Activated CD8-positive, alpha-beta memory T cell treated with anti-CD3 and anti-CD28 coated beads, Interleukin-2, amount 50 U/mL, for 24 hours (primary cell): ENCODE data around the gene SLC16A5.
"Not testable (repeated sequence)": the region's sequence is repeated elsewhere in the genome, so short reads cannot be mapped to it uniquely, and the experiment has no call there.

Experiments used
- DNase-seq: peaks from one replicate; pipeline ENCODE4 v3.0.0-alpha.2; 2020; ENCODE audit errors: extremely low read depth

Gene SLC16A5

DNA sequence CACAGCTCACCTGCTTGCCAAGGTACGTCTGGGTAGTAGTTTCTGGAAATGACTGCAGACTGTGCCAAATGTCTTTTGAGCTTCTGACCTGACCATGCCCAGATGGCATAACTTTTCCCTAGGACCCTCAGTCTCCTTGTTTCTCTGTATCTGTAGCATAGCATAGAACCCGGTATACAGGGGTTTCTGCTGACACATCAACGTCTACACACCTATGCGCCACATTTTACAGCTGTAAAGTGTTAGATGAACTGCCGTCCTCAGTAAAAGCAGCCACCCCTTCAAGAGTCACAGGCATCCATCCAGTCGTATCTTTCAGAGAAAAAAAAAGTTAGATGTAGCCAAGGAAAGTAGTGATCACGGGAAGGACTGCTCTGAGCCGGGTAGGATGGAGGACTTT is 23.3 kb upstream of the SLC16A5 start:
- no peak for DNase-seq

DNA sequence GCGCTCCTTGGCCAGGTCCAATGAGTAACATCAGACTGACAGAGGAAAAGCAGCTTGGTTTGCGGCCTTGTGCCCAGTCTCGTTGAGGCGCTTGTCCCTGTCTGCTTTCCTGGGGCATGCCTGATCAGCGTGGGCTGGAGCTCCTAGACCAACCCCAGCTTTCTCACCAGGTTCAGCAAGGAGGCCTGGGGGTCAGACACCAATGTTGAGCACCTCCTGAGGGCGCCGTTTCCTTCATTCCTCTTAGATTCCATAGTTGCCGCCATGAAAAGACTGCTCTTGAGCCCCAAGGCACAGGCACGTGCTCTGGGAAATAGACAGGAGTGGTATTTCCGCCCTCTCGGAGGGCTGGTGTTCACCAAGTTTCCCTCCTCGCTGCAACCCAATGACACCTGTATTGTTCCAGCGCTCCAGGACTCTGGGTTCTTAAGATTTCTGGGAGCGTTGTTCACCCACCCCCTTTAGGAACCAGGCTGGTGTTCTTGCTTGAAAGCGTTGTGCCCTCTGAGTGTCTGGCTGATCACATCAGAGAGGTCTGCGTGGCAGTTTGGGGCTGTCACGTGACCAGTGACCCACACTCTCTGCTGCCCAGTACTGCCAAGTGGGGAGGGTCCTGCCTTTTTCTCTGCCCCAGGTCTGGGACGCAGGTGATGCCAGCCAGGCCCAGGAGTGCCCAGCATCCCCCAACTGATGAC is 22.7 kb upstream of the SLC16A5 start:
- DNase-seq, result no peak

DNA sequence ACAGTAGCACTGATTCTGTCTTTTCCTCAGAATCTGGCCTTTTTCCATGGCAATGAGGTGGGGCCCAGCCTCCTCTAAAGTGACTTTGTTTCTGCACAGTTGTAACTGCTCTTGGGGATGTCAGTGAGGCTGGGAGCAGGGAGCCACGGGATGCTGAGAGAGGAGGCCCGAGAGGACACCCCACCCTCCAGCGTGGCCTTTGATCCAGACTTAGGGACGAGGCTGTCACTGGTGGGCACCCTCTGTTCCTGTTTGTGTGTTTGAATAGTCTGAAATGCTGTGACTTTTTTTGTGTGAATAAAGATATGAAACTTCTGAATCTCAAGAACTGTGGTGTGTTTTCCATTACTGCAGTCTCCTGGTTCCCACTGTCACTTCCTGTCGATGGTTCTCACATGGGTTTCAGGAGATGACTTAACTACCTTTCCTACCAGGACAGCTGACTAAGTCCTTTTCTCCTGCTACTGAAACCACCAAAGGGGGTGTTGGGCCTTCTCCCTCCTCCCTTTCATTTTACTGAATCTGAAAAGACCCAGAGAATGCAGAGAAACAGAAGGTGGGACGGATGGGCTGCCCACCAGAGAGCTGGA is 22.1 kb upstream of the SLC16A5 start:
- DNase-seq, result no peak

DNA sequence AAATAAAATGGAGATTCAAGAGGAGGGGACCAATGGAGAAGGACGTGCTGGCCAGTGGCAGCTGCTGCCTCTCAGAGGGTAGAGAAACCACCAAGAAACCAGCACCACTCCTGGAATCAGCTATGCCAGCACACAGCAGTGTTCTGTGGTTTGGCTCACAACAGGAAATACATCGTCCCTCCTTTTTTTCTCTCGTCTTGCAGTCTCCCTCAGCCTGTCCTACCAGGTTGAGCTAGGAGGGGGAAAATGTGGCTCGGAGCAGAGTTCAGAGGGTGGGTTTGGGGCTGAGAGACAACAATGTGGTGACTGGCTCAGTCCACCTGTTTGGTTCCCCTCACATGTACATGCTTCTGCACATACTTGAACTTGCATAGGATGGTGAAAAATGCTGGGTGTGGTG is 19.9 kb upstream of the SLC16A5 start:
- DNase-seq, result no peak

DNA sequence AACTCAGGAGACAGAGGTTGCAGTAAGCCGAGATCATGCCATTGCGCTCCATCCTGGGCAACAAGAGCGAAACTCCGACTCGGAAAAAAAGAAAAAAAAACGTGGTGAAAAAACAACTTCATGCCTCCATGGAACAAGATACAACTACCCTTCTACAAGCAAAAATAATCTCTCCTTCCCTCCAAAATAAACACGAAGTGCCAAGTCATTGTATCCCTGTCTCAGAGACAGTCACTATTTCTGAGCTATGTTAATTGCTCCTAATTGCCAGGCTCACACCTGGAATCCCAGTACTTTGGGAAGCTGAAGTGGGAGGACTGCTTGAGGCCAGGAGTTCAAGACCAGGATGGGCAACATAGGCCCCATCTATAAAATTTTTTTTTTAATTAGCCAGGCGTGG is 19.0 kb upstream of the SLC16A5 start:
- no peak for DNase-seq

DNA sequence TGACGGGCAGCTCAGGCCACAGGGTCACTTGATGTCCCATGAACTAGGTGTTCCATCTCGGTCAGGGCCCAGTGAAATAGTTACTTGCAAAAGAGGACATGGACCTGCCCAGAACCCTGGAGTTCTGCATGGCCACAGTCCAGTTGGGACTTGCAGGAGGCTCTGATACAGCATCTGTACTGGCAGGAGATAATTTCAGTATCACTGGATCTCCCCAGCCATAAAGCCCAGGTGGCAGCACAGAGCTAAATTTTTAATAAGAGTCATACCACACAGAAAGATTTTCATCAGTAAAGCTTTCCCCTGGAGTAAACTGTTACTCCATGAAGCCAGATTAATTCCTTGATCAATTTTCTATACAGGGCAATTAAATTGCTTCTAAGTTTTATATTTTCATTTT is 18.0 kb upstream of the SLC16A5 start:
- no peak for DNase-seq

DNA sequence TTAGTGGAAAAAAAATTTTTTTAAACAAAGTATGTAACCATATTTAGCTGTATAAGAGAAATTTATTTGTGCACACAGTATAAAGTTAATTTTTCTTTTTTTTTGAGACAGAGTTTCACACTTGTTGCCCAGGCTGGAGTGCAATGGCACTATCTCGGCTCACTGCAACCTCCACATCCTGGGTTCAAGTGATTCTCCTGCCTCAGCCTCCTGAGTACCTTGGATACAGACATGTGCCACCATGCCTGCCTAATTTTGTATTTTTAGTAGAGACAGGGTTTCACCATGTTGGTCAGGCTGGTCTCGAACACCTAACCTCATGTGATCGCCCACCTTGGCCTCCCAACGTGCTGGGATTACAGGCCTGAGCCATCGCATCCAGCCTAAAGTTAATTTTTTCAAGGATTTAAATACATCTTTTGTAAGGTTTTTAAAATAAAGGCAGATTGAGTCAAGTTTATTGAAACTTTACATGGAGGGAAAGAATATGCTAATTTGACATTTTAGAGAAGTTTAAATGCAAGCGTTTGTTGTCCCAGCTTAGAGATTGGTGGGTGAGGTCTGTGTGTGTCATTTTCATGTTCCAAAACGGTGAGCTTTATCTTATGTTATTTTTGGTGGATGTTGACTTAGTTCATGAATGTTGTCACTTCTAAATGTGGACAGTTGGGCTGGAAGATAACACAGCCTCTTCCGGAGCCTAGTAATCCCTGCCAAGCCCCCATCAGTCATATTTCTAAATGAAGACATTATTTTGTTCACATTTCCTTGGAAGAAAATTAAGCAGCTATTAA is 16.1 kb upstream of the SLC16A5 start:
- DNase-seq, result not testable (repeated sequence)

DNA sequence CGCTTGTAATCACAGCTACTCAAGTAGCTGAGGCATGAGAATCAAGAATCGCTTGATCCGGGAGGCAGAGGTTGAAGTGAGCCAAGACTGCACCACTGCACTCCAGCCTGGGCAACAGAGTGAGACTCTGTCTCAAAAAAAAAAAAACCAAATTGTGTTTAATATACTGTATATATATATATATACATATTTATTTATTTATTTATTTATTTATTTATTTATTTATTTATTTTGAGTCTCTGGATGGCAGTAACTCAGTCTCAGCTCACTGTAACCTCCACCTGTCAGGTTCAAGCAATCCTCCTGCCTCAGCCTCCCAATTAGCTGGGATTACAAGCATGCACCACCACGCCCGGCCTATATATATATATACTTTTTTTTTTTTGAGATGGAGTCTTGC is 14.8 kb upstream of the SLC16A5 start:
- not testable (repeated sequence) for DNase-seq

DNA sequence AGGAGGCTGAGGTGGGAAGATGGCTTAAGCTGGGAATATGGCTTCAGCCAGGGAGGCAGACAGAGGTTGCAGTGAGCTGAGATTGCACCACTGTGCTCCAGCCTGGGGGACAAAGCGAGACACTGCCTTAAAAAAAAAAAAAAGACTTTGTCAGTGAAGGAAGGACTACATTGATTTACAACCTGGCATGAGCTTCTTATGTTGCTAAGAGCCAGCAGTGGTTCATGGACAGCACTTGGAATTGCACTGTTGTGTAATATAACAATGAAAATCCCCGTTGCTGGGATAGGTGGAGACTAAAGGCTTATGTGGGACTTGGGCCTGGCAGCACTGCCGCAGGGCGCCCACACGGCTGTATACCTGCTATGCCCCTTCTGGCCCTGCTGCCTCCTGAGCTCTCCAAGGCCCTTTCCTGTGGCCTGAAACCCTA is 14.1 kb upstream of the SLC16A5 start:
- no peak for DNase-seq

DNA sequence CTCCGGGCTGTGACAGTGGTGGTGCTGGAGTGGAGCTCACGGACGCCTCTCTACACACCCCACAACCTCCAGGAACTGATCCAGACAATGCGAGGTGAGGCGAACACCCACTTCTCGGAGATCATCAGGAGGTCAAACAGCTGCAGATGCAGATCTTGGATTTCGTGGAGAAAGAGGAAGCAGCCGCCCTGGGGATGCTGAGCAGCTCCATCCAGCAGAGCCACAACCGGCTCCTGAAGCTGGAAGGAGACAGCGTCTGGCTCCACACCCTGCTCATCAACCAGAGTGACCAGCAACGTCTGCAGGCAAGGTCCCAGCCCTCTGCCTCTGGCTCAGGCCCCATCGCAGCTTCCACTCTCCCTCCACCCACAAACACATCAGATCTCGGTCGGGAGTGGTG is 13.2 kb upstream of the SLC16A5 start:
- no peak for DNase-seq

DNA sequence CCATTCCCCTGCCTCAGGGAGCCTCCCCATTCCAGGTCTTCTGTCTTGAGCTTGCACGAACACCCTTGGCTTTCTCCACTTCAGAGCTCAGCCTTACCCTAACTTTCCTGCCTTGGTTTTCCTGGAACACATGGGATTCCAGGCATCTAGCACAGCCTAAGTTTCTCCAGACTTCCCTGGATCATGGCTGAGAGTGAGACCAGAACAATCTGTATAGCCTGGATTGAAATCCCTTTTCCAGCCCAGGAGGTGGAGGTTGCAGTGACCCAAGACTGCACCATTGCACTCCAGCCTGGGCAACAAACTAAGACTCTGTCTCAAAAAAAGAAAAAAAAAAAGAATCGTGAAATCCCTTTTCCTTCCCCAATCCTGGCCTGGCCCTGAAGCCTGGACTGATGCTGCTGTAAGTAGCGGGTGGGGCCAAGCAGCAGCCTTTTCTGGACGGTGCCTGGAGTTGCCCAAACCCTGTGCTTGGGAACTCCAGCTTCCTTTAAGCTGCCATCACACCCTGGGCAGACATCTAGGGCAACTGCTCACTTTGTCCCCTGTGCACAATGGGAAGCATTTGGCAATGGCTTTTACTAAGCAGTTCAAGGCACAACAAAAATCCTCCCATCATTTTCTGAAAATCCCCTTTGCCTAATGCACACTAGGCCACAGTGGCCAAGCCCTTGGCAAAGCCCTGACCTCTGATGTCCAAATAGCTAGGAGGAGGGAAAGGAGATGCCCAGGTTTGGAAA is 12.0 kb upstream of the SLC16A5 start:
- DNase-seq, result no peak

DNA sequence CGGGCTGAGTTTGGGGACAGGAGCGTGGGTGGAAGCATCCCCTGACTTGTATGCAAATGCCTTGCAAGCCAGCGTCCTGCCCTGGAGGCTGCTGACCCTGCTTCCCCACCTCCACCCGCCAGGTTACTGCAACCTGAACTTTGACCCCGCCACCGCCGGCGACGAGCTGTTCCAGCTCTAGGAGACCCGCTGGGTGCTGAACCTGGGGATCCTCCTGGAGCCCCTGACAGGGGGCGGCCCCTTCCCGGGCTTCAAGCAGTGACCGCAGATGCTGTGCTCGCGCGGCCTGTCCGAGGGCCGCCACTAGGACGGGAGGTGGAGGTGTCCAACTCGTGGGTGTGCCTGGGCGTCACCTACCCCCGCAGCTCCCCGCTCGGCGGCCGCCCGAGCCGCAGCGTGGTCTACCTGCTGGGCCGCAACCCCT is 10.7 kb upstream of the SLC16A5 start:
- no peak for DNase-seq

DNA sequence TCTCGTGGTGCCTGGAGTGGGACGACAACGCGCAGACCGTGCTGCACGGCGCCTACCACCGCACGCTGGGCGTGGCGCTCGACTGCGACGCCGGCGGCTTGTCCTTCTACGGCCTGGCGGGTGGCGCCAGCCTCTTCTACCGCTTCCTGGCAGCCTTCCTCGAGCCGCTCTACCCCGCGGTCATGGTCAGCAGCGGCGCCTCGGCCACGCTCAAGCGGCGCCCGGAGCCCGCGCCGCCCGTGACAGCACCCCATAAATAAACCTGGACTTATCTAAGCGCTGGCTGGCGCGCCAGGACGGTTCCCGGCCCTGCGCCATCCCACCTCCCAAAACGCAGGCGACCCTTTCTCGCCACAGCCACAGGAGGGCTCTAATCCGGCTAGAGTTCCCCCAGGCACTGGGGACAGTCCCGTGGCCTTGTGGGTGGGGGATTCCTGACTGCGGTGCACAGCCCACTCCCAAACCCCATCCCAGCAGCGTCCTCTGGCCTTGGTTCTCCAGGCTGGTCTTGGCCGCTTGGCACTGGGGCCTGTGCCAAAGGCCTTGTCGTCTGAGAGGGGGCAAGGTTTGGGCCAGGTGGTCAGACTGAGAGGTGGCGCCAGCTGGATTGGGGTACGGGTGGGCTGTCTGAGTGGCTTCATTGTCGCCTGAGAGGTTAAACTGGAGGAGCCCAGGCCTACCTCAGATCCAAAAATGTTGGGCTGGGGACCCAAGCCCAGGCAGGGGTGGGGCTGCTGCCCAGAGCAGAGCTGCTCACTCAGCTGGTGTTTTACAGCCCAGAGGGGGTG is 10.1 kb upstream of the SLC16A5 start:
- no peak for DNase-seq

DNA sequence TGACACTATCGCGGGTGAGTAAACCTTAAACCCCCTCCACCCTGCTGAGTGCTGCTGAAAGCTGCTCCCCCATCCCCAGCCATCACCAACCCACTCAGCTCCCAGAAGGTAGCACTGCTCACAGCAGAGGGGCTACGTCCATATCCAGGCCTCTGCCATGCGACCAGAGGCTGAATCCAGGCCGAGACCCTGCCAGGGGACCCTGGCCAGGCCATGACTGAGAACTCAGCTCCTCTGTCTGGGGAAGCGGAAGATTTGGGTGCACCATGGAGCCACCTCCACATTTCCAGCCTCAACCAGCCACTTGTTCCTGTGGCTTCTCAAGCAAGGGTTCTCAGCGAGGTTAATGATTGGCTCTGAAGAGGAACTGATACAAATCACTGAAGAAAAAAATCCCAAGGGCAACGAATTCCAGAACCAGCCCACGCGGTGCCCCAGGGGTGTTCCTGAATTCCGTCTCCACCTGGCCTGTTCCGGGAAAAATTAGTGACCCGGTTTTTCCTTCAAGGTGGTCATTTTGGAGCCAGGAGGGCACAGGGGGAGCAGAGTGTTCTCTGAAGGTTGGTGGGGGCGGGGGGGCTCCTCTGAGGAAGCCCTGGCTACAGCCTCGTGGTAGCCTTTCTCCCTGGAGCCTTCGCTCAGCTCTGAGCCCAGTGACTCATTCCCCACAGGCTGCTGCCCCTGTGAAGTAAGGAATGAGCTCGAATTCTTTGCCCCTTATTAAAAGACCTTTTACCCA is 9.3 kb upstream of the SLC16A5 start:
- no peak for DNase-seq

DNA sequence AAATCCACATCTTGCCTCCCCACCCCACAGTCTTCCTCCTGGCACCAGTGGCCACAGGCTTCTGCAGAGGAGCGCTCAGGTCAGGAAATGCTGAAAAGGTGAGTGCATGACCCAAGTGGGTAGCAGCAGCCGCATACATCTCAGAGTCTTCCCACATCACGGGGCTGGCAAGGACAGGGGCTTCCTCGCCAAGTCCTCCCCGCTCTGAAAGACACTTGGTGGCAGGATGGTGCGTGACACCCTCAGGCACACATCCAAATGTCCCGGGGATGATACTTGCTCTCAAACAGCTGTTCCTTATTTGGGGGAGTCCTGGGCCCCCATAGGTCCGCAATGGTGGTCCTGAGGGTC is 8.8 kb upstream of the SLC16A5 start:
- DNase-seq, result no peak

DNA sequence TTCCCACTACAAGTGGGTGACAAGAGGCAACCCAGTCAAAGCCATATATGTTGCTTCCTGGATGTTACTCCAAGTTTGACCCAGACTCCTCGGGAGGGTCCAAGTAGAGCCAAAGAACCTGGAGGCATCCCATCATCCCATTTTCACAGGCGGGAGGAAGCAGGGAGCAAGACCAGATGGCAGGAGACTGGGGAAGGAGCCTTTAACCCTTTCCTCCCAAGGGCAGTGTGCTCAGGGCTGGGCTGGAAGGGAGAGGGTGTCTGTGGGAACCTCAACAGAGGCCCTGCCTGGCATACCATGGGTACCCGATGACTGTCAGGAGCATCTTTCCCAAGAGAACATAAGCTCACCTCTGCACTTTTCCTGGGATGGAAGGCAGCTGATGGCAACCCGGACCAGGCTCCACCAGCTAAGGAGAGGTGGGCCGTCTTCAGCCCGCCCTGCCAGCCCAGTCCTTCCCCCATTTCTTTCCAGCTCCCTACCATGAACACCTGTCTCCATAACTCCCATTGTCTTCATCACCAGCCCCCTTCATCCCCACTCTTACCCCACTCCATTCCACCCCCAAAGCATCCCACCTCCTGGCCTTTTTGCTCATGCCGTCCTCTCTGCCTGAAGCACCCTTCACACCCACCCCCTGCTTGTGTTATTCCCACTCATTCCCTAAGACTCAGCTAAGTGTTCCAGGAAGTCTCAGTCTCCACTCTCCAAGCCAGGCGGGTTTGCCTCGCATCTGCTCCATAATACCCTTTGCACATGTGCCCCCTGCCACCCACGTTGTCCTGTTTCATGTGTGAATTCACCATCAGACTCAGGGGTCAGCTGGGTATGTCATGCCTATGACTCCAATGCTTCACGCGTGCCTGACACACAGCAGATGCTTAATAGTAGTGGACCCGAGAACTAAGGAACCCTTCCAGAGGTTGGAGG is 5.9 kb upstream of the SLC16A5 start:
- DNase-seq, result no peak

DNA sequence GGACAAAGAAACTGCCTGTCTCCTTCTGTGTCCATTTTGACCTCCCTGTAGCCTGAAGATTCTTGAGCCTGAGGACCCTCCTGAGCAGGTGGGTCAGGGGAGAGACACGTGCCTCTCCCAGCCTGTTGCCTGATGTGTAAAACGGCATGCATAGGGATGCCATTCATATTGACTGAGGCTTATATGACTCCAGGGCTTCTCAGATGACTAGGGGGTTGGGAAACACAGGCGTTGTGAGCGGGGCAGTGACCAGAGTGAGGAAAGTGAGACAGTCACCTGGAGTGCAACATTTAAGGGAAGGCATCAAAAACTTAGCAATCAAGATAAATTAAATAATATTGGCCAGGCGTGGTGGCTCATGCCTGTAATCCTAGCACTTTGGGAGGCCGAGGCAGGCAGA is 5.1 kb upstream of the SLC16A5 start:
- no peak for DNase-seq

DNA sequence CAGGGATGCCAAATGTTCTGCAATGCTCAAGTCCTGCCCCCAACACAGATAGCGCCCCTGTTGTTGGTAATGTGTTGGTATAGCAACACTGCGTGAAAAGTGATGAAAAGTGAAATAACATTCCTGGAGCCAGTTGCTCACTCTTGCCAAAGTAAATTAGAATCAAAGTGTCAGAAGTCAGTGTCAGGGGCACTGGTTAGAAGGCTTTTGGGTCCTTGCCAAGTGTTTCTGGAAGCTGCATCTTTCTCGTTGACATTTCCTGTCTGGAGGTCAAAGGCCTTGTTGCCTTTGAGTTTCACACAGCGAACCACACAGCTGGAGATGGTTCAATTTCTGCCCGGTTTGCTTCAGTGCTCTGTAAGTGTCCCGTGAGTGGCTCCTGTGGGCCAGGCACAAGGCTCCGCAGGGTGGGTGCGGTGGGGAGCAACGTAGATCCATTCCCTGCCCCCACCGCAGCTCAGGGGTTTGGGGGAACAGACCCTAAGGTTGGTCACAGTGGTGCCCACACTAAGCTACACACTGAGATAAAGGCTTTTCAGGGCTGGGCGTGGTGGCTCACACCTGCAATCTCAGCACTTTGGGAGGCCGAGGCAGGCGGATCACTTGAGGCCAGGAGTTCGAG is 3.6 kb upstream of the SLC16A5 start:
- DNase-seq, result no peak

DNA sequence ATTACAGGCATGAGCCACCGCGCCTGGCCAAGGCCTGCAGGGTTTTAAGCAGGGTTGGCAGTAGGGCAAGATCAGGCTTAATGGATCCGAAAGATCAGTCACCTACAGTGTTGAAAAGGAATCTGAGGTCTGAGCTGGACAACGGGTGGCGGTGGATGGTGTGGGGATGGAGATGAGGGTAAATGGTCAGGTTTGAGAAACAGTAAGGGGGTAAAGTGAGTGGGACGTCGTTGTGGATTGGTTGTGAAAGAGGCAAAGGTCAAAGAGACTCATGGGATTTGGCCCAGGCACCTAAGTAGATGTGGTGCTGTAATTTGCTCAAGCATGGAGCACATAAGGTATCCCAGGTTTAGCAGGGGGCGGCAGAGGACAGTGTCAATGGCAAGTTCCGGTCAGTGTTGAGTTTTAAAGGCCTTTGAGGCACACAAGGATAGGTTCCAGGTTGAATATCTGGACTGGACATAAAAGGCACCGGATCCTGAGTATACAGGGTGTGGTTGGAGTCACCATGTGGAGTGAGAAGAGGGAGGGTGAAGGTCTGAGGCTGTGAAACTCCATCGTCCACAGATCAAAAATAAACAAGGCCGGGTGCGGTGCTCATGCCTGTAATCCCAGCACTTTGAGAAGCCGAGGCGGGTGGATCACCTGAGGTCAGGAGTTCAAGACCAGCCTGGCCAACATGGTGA is 1.1 kb upstream of the SLC16A5 start:
- no peak for DNase-seq
